Subcutaneous abdominal adipose tissue (tissue), 5 donors: ENCODE measurements around the gene BEND3.
A peak's percentile ranks its signal among the peaks of the same experiment; 100 is the strongest.
"Not testable (repeated sequence)": the region's sequence is repeated elsewhere in the genome, so short reads cannot be mapped to it uniquely, and the experiment has no call there.

Source experiments
- H3K27ac ChIP-seq: one replicate; pipeline ENCODE4 v1.7.0; 2013; ENCODE audit warnings: low read depth, mild to moderate bottlenecking, inconsistent platforms, low read length, moderate library complexity
- H3K27me3 ChIP-seq, 5 donors: one replicate each; pipeline ENCODE4 v1.7.0; 2013; ENCODE audit warnings: low read length in 5 of 5, inconsistent platforms in 1 of 5; ENCODE audit not compliant: control insufficient read depth in 5 of 5, insufficient read depth in 4 of 5
- H3K36me3 ChIP-seq, 5 donors: one replicate each; pipeline ENCODE4 v1.7.0; 2013; ENCODE audit warnings: low read length in 5 of 5; ENCODE audit not compliant: control insufficient read depth in 5 of 5, insufficient read depth in 5 of 5
- H3K4me1 ChIP-seq, 5 donors: one replicate each; pipeline ENCODE4 v1.7.0; 2013; ENCODE audit warnings: low read length in 5 of 5, mild to moderate bottlenecking in 3 of 5, moderate library complexity in 1 of 5; ENCODE audit not compliant: control insufficient read depth in 5 of 5, insufficient read depth in 5 of 5
- H3K4me3 ChIP-seq, 5 donors: one replicate each; pipeline ENCODE4 v1.7.0; 2013; ENCODE audit warnings: low read length in 5 of 5, low read depth in 1 of 5
- H3K9ac ChIP-seq, 5 donors: one replicate each; pipeline ENCODE4 v1.7.0; 2013; ENCODE audit warnings: low read length in 5 of 5, mild to moderate bottlenecking in 4 of 5, moderate library complexity in 3 of 5
- H3K9me3 ChIP-seq, 5 donors: one replicate each; pipeline ENCODE4 v1.7.0; 2013; ENCODE audit warnings: low read length in 5 of 5; ENCODE audit not compliant: control insufficient read depth in 5 of 5
- donor health status: healthy.
- donor health status: healthy.
- donor health status: healthy.
- donor health status: healthy.
- donor health status: healthy.

BEND3 gene

DNA sequence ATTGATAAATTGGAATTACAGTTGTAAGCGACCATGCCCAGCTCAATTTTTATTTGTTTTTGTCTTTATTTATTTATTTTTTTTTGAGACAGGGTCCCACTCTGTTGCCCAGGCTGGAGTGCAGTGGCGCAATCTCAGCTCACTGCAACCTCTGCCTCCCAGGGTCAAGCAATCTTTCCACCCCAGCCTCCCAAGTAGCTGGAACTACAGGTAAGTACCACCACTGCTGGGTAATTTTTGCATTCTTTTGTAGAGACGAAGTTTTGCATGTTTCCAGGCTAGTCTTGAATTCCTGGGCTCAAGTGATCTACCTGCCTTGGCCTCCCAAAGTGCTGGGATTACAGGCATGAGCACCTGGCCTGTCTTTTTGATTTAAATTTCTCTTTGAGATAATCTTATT, 21.0 kb upstream of the BEND3 start:
- H3K27me3 ChIP-seq, H3K4me1 ChIP-seq, H3K36me3 ChIP-seq, H3K4me3 ChIP-seq, H3K27ac ChIP-seq, H3K9me3 ChIP-seq, H3K9ac ChIP-seq: not testable (repeated sequence)

DNA sequence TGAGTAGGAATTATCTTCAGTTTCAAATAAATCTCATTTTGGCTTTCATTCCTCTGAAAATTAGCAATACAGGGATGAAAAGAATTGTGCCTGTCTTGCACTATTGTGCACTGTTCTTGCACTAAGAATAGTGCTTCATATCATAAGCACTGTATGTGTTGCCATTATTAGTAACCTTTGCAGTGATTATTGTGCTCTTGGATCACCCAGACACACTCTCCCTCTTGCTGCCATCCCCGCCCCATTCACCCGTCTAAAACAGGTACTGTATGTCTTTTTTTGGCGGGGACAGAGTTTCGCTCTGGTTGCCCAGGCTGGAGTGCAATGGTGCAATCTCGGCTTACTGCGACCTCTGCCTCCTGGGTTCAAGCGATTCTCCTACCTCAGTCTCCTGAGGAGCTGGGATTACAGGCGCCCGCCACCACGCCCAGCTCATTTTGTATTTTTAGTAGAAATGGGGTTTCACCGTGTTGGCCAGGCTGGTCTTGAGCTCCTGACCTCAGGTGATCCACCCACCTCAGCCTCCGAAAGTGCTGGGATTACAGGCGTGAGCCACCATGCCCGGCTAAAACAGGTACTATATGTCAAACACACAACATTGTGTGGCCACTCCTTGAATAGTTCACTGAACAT, 19.8 kb upstream of the BEND3 start:
- H3K27me3 ChIP-seq, H3K4me1 ChIP-seq, H3K27ac ChIP-seq: not testable (repeated sequence)

DNA sequence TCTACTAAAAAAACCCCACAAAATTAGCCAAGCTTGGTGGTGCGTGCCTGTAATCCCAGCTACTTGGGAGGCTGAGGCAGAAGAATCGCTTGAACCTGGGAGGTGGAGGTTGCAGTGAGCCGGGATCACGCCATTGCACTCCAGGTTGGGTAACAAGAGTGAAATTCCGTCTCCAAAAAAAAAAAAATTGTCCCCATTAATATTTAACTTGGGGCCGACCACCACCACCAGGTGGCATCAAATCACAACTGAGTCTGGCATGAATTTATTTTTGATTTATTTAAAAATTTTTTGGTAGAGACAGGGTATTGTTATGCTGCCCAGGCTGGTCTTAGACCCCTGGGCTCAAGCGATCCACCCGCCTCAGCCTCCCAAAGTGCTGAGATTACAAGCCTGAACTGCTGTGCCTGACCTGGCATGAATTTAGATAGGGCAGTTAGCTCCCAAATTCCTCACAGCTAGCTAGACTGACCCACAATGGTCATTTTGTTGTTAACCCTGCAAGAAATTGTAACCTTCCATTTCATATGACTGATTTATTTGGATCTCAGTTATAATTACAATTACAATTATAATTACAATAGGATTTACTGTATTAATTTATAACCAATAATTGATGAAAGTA, 17.1 kb upstream of the BEND3 start:
- H3K27me3 ChIP-seq: no peaks in the 10 kb centered on the region
- no peak overlapping the region for H3K4me3 ChIP-seq
- no peak overlapping the region for H3K27ac ChIP-seq
- peak overlapping the region in 1 of 5 donors; percentile 16 for H3K9ac ChIP-seq
- H3K4me1 ChIP-seq: no peaks in the 10 kb centered on the region
- H3K36me3 ChIP-seq: no peaks in the 10 kb centered on the region
- no peaks in the 10 kb centered on the region for H3K9me3 ChIP-seq

More for the DNA sequence above, 19.8 kb upstream of the BEND3 start:
- not testable (repeated sequence) for H3K9me3 ChIP-seq, H3K36me3 ChIP-seq, H3K4me3 ChIP-seq, H3K9ac ChIP-seq

DNA sequence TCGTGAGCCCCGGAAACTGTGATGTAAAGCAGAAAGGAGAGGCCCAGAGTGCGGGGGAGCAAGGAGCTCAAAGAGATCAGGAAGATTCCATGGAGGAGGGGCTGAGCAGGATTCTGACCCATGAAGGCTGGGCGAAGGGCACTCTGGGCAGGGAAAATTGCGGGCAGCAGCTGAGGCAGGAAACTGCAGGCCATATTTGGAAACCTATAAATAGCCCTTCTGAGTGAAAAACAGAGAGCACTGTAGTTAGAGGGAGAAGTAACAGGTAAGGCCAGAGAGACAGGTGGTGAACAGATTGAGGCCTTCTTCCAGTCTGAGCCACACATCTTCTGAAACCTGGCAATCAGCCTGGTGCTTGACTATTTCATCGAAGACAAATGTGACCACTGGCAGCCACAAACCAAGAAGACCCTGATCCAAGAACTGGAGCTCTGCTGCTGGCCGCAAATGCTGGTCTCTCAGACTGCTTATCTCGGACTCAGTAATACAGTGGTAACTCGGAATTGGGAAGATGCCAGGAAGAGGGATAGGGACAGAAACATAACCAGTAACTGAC, 14.1 kb upstream of the BEND3 start:
- Histone ChIP-seq H3K9ac (no peak overlapping the region), H3K4me3 (no peak overlapping the region), H3K9me3 (no peaks in the 10 kb centered on the region)

DNA sequence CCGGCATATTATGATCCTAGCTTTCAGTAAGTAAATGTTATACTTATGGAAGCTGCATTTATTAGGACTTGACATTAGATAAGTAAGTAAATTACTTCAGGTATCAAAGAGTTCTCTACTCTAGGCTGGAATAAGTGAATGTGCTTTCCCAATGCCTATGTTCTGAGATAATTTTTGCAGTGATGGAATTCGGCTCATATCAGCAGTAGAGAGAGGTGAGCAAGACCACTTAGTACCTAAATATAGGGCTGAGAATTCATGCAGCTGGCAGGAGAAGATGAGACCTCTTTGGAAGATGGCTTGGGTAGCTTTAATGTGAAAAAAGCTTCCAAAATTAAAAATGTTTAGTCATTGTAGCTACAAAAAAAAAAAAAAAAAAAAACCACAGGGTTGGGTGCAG, 13.3 kb upstream of the BEND3 start:
- no peaks in the 10 kb centered on the region for H3K27me3 ChIP-seq
- no peak overlapping the region for H3K27ac ChIP-seq
- H3K4me3 ChIP-seq: no peak overlapping the region

More for the DNA sequence above, 14.1 kb upstream of the BEND3 start:
- Histone ChIP-seq H3K36me3 (no peaks in the 10 kb centered on the region), H3K27me3 (no peaks in the 10 kb centered on the region), H3K4me1 (peaks cover 0 to 8% (median 0%) of the 10 kb centered on the region in 5 donors), H3K27ac (no peak overlapping the region)

DNA sequence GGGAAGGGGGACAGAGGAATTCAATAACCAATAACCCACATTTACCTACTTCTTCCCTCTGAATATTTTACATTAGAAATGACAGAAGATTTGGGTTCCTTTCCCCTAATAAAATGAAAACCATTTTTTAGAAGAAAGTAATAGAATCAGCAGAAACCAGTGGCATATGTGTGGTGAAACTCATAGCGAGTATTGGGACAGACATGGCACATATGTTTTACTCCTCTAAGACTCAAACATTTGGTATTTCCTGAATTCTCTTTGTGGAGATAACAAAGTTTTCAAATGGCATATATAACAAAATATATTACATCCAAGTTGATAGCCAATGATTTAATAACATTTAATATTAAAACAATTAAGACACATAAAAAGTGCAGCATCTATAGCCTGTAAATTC, 12.9 kb upstream of the BEND3 start:
- H3K9me3 ChIP-seq: no peaks in the 10 kb centered on the region
- no peak overlapping the region for H3K4me3 ChIP-seq
- H3K36me3 ChIP-seq: no peaks in the 10 kb centered on the region

More for the DNA sequence above, 13.3 kb upstream of the BEND3 start:
- Histone ChIP-seq H3K9ac (no peak overlapping the region), H3K9me3 (no peaks in the 10 kb centered on the region), H3K36me3 (no peaks in the 10 kb centered on the region), H3K4me1 (peaks cover 0 to 8% (median 0%) of the 10 kb centered on the region in 5 donors)

DNA sequence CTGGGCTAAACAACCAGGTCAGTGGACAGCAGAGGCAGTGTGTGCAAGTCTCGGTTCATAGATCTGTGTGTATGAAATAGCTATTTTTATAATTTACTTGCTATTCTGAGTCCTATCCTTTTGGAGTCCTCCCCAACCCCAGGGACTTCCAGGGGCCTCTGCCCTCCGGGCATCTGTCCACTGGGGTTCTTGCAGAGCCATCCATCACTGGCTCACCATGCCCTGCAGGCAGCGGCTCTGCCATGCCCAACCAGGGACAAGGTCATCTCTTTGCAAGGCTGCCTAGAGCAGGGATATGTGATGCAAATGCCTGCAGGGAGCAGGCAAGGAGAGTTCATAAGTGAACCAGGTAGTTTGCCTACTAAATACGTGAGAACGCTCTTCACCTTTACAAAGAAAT, 10.5 kb upstream of the BEND3 start:
- Histone ChIP-seq H3K27me3 (no peaks in the 10 kb centered on the region), H3K36me3 (no peaks in the 10 kb centered on the region), H3K27ac (no peak overlapping the region), H3K4me1 (peaks cover 0 to 8% (median 0%) of the 10 kb centered on the region in 5 donors), H3K9me3 (no peaks in the 10 kb centered on the region), H3K9ac (no peak overlapping the region), H3K4me3 (no peak overlapping the region)

More for the DNA sequence above, 12.9 kb upstream of the BEND3 start:
- no peaks in the 10 kb centered on the region for H3K27me3 ChIP-seq
- no peak overlapping the region for H3K27ac ChIP-seq
- no peak overlapping the region for H3K9ac ChIP-seq
- peaks cover 0 to 8% (median 0%) of the 10 kb centered on the region in 5 donors for H3K4me1 ChIP-seq

DNA sequence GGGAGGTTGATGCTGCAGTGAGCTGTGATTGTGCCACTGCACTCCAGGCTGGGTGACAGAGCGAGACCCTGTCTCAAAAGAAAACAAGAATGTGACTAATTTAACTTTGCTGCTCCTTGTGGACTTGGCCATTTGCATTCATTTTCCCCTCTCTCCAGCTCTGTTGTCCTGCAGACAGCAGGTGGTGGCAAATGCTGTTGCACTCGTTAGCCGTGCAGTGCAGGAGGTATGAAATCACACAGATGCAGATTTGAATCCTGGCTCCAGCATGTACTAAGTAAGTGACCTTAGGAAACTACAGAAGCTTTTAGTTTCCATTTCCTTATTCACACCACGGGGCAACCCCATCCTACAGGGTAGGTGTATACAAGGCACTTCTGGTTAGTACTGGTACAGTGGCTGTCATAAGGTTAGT, 9.6 kb upstream of the BEND3 start:
- no peaks in the 10 kb centered on the region for H3K27me3 ChIP-seq
- H3K36me3 ChIP-seq: no peaks in the 10 kb centered on the region
- H3K4me1 ChIP-seq: peaks cover 0 to 8% (median 0%) of the 10 kb centered on the region in 5 donors
- no peak overlapping the region for H3K9ac ChIP-seq
- no peak overlapping the region for H3K27ac ChIP-seq
- H3K9me3 ChIP-seq: no peaks in the 10 kb centered on the region
- H3K4me3 ChIP-seq: no peak overlapping the region

DNA sequence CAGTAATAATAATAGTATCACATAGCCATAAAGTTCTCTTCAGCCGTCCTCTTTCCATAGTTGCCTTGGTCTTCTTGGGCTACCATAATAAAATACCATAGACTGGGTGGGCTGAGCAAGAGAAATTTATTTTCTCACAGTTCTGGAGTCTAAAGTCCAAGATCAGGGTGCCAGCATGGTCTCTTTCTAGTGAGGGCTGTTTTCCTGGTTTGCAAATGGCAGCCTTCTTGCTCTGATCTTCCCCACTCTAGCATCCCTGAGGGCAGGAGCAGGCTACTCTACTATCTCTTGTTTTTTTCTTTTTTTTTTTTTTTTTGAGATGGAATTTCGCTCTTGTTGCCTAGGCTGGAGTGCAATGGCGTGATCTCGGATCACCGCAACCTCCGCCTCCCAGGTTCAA, 8.2 kb upstream of the BEND3 start:
- Histone ChIP-seq H3K27ac (no peak overlapping the region), H3K36me3 (no peaks in the 10 kb centered on the region), H3K27me3 (peaks cover 0 to 4% (median 0%) of the 10 kb centered on the region in 5 donors), H3K9me3 (no peaks in the 10 kb centered on the region), H3K4me3 (no peak overlapping the region), H3K9ac (no peak overlapping the region), H3K4me1 (peaks cover 0 to 8% (median 0%) of the 10 kb centered on the region in 5 donors)

DNA sequence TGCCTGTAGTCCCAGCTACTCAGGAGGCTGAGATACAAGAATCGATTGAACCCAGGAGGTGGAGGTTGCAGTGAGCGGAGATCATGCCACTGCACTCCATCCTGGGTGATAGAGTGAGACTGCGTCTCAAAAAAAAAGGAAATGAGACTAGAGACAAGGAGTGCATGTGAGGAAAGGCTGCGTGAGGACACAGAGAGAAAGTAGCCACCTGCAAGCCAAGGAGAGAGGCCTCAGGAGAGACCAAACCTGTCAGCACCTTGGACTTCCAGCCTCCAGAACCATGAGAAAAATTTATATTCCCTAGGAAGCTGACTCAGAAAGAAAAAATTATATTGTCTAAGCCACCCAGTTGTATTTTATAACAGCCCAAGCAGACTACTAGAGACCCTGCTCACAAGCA, 7.4 kb upstream of the BEND3 start:
- H3K27me3 ChIP-seq: peaks cover 0 to 4% (median 0%) of the 10 kb centered on the region in 5 donors
- H3K4me1 ChIP-seq: peaks cover 0 to 8% (median 0%) of the 10 kb centered on the region in 5 donors
- no peaks in the 10 kb centered on the region for H3K36me3 ChIP-seq
- no peak overlapping the region for H3K9ac ChIP-seq
- no peaks in the 10 kb centered on the region for H3K9me3 ChIP-seq
- H3K4me3 ChIP-seq: no peak overlapping the region
- H3K27ac ChIP-seq: no peak overlapping the region
